Fibroblast of lung (primary cell): ENCODE measurements around the gene SCAF1.

ENCODE experiments used
- EZH2 ChIP-seq: IDR thresholded peaks from 2 replicates; pipeline ENCODE4 v1.5.1; 2012; ENCODE audit warnings: low read length, control low read depth, mild to moderate bottlenecking; ENCODE audit errors: missing control alignments
- TF ChIP-seq, protein P1 (sequence below), 2 donors: IDR thresholded peaks in 1 of 2; conservative IDR thresholded peaks in 1 of 2; 1 replicate in 1 of 2; 2 replicates in 1 of 2; pipeline ENCODE4 v1.5.1; 2011 to 2012; ENCODE audit warnings: low read length in 2 of 2, control low read depth in 1 of 2, inconsistent platforms in 1 of 2, low read depth in 1 of 2, mild to moderate bottlenecking in 1 of 2

DNA sequence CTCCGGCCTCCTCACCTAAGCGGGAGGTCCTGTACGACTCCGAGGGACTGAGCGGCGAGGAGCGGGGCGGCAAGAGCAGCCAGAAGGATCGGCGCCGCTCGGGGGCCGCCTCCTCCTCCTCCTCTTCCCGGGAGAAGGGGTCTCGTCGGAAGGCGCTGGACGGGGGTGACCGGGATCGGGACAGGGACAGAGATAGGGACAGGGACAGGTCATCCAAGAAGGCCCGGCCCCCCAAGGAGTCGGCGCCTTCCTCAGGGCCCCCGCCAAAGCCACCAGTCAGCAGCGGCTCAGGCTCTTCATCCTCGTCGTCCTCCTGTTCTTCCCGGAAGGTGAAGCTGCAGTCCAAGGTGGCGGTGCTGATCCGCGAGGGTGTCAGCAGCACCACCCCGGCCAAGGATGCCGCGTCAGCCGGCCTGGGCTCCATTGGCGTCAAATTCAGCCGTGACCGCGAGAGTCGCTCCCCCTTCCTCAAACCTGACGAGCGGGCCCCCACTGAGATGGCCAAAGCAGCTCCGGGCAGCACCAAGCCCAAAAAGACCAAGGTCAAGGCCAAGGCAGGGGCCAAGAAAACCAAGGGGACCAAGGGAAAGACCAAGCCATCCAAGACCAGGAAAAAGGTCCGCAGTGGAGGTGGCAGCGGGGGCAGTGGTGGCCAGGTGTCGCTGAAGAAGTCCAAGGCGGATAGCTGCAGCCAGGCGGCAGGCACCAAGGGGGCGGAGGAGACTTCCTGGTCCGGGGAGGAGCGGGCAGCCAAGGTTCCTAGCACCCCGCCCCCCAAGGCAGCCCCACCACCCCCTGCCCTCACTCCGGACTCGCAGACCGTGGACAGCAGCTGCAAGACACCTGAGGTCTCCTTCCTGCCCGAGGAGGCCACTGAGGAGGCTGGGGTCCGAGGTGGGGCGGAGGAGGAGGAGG, 10.8 kb downstream of the SCAF1 start:
- TF ChIP-seq, protein P1, sequence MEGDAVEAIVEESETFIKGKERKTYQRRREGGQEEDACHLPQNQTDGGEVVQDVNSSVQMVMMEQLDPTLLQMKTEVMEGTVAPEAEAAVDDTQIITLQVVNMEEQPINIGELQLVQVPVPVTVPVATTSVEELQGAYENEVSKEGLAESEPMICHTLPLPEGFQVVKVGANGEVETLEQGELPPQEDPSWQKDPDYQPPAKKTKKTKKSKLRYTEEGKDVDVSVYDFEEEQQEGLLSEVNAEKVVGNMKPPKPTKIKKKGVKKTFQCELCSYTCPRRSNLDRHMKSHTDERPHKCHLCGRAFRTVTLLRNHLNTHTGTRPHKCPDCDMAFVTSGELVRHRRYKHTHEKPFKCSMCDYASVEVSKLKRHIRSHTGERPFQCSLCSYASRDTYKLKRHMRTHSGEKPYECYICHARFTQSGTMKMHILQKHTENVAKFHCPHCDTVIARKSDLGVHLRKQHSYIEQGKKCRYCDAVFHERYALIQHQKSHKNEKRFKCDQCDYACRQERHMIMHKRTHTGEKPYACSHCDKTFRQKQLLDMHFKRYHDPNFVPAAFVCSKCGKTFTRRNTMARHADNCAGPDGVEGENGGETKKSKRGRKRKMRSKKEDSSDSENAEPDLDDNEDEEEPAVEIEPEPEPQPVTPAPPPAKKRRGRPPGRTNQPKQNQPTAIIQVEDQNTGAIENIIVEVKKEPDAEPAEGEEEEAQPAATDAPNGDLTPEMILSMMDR (conservative IDR thresholded peaks at IDR 0.05 in 1 of 2, IDR thresholded peaks at IDR 0.05 in 1 of 2; ENCODE audit: low read depth in 1 of 2, low read length in 2 of 2): no peak
- TF ChIP-seq EZH2: no peak
